H9 (cell line): ENCODE results near the gene MRTFA. TPM values are rescaled to one million over a fixed set of nuclear protein-coding genes. Genes with fewer than 3 reads are reported as not detected.

Experiments used
- DNase-seq: peaks from one replicate; pipeline ENCODE4 v3.0.0-alpha.2; 2017
- H2AFZ ChIP-seq: one replicate; pipeline ENCODE4 v1.6.1; 2013; ENCODE audit warnings: mild to moderate bottlenecking, low read length, control low read depth, moderate library complexity
- H2AK5ac ChIP-seq: 2 replicates; pipeline ENCODE4 v1.6.1; 2013; ENCODE audit warnings: low read length, control low read depth, mixed read lengths; ENCODE audit not compliant: insufficient read length
- H2BK120ac ChIP-seq: one replicate; pipeline ENCODE4 v1.6.1; 2013; ENCODE audit warnings: low read depth, mild to moderate bottlenecking, low read length, control low read depth, inconsistent platforms; ENCODE audit not compliant: poor library complexity, severe bottlenecking
- H2BK12ac ChIP-seq: 2 replicates; pipeline ENCODE4 v1.6.1; 2013; ENCODE audit warnings: low read length, control low read depth, mixed read lengths, low read depth; ENCODE audit not compliant: insufficient read length
- H2BK15ac ChIP-seq: 2 replicates; pipeline ENCODE4 v1.6.1; 2013; ENCODE audit warnings: low read depth, low read length, control low read depth
- H2BK20ac ChIP-seq: one replicate; pipeline ENCODE4 v1.6.1; 2013; ENCODE audit warnings: low read depth, mild to moderate bottlenecking, low read length, control low read depth, inconsistent platforms; ENCODE audit not compliant: poor library complexity, severe bottlenecking
- H2BK5ac ChIP-seq: 2 replicates; pipeline ENCODE4 v1.6.1; 2013; ENCODE audit warnings: low read length, control low read depth, mixed read lengths; ENCODE audit not compliant: insufficient read length
- H3K14ac ChIP-seq: 2 replicates; pipeline ENCODE4 v1.6.1; 2013; ENCODE audit warnings: low read length, control low read depth; ENCODE audit not compliant: insufficient read depth
- H3K18ac ChIP-seq: 2 replicates; pipeline ENCODE4 v1.6.1; 2013; ENCODE audit warnings: low read depth, mild to moderate bottlenecking, mixed read lengths, low read length, control low read depth; ENCODE audit not compliant: insufficient read length
- H3K23ac ChIP-seq: 2 replicates; pipeline ENCODE4 v1.6.1; 2013; ENCODE audit warnings: low read length, control low read depth, mixed read lengths, low read depth; ENCODE audit not compliant: insufficient read length
- H3K23me2 ChIP-seq: 2 replicates; pipeline ENCODE4 v1.6.1; 2013; ENCODE audit warnings: low read depth, mild to moderate bottlenecking, mixed read lengths, low read length, control low read depth; ENCODE audit not compliant: insufficient read length, poor library complexity, severe bottlenecking
- H3K27ac ChIP-seq: 2 replicates; pipeline ENCODE4 v1.5.1; 2013; ENCODE audit warnings: low read length, control low read depth, mixed read lengths, low read depth; ENCODE audit not compliant: insufficient read length
- H3K27me3 ChIP-seq: 2 replicates; pipeline ENCODE4 v1.6.1; 2013; ENCODE audit warnings: low read length, control low read depth, inconsistent platforms; ENCODE audit not compliant: insufficient read depth
- H3K4ac ChIP-seq: 2 replicates; pipeline ENCODE4 v1.6.1; 2013; ENCODE audit warnings: low read depth, mild to moderate bottlenecking, control low read depth, inconsistent platforms, low read length, moderate library complexity
- H3K4me1 ChIP-seq: 2 replicates; pipeline ENCODE4 v1.6.1; 2013; ENCODE audit warnings: low read length, control low read depth, inconsistent platforms; ENCODE audit not compliant: insufficient read depth
- H3K4me2 ChIP-seq: 2 replicates; pipeline ENCODE4 v1.6.1; 2013; ENCODE audit warnings: low read length, control low read depth, mixed read lengths; ENCODE audit not compliant: insufficient read length, insufficient read depth
- H3K56ac ChIP-seq: 2 replicates; pipeline ENCODE4 v1.6.1; 2013; ENCODE audit warnings: low read depth, mild to moderate bottlenecking, mixed read lengths, low read length, control low read depth; ENCODE audit not compliant: insufficient read length
- H3K79me1 ChIP-seq: 2 replicates; pipeline ENCODE4 v1.6.1; 2013; ENCODE audit warnings: low read depth, mild to moderate bottlenecking, moderate library complexity, low read length, control low read depth, inconsistent platforms; ENCODE audit not compliant: insufficient read depth, poor library complexity, severe bottlenecking
- H3K79me2 ChIP-seq: 2 replicates; pipeline ENCODE4 v1.6.1; 2013; ENCODE audit warnings: low read length, control low read depth, inconsistent platforms; ENCODE audit not compliant: insufficient read depth
- H3K9ac ChIP-seq: 2 replicates; pipeline ENCODE4 v1.6.1; 2013; ENCODE audit warnings: low read length, control low read depth, mixed read lengths; ENCODE audit not compliant: insufficient read length; ENCODE audit errors: extremely low read depth
- H3K9me3 ChIP-seq: one replicate; pipeline ENCODE4 v1.6.1; 2013; ENCODE audit warnings: low read depth, low read length, inconsistent platforms; ENCODE audit not compliant: control insufficient read depth
- H3T11ph ChIP-seq: one replicate; pipeline ENCODE4 v1.6.1; 2013; ENCODE audit warnings: mild to moderate bottlenecking, low read length, control low read depth, inconsistent platforms
- H4K20me1 ChIP-seq: one replicate; pipeline ENCODE4 v1.6.1; 2013; ENCODE audit not compliant: control insufficient read depth, insufficient read length, insufficient read depth
- H4K5ac ChIP-seq: 2 replicates; pipeline ENCODE4 v1.6.1; 2013; ENCODE audit warnings: low read depth, mild to moderate bottlenecking, mixed read lengths, low read length, control low read depth; ENCODE audit not compliant: insufficient read length
- H4K8ac ChIP-seq: replicated peaks from 2 replicates; pipeline ENCODE4 v1.6.1; 2013; ENCODE audit warnings: low read length, control low read depth, mixed read lengths, low read depth; ENCODE audit not compliant: insufficient read length
- H4K91ac ChIP-seq: 2 replicates; pipeline ENCODE4 v1.6.1; 2013; ENCODE audit warnings: low read depth, mild to moderate bottlenecking, moderate library complexity, mixed read lengths, low read length, control low read depth; ENCODE audit not compliant: insufficient read length
- H3K27ac Mint-ChIP-seq, 3 experiments: 2 replicates in 2 of 3; 3 replicates in 1 of 3; pipeline ENCODE4 v1.8.0; 2020 to 2021; ENCODE audit warnings: mixed read lengths in 3 of 3, mild to moderate bottlenecking in 1 of 3, moderate library complexity in 1 of 3
- H3K27me3 Mint-ChIP-seq: 2 replicates; pipeline ENCODE4 v1.8.0; 2021; ENCODE audit warnings: low read depth, mild to moderate bottlenecking, moderate library complexity, mixed read lengths
- H3K36me3 Mint-ChIP-seq, 3 experiments: 2 replicates in 2 of 3; 3 replicates in 1 of 3; pipeline ENCODE4 v1.8.0; 2020 to 2021; ENCODE audit warnings: low read depth in 3 of 3, mixed read lengths in 3 of 3; ENCODE audit not compliant: insufficient read depth in 1 of 3
- H3K4me1 Mint-ChIP-seq, 2 experiments: 2 replicates each; pipeline ENCODE4 v1.8.0; 2020; ENCODE audit warnings: mixed read lengths in 2 of 2
- H3K4me3 Mint-ChIP-seq, 2 experiments: 2 replicates in 1 of 2; 3 replicates in 1 of 2; pipeline ENCODE4 v1.8.0; 2020 to 2021; ENCODE audit warnings: mild to moderate bottlenecking in 2 of 2, mixed read lengths in 2 of 2, moderate library complexity in 1 of 2
- H3K9me3 Mint-ChIP-seq, 2 experiments: 2 replicates in 1 of 2; 3 replicates in 1 of 2; pipeline ENCODE4 v1.8.0; 2020; ENCODE audit warnings: mild to moderate bottlenecking in 2 of 2, mixed read lengths in 2 of 2, moderate library complexity in 1 of 2
- CTCF ChIP-seq: fragments of 200-600 bp; sonication (generic); conservative IDR thresholded peaks from 3 replicates; pipeline ENCODE4 v1.8.0; 2021; ENCODE audit warnings: antibody characterized with exemption, mild to moderate bottlenecking
- WGBS: extraction: QIAGEN DNeasy Blood & Tissue Kit; methylation state at CpG from one replicate; pipeline ENCODE4 v1.1.7; 2013; ENCODE audit warnings: missing lambda C conversion rate, low lambda C conversion rate, mixed read lengths; ENCODE audit not compliant: insufficient read length; ENCODE audit errors: extremely low coverage; 5-methylcytosine and 5-hydroxymethylcytosine counted together
- total RNA-seq: library from RNA; stranded (reverse); gene quantifications from 2 replicates; pipeline ENCODE4 v1.2.1, GENCODE V29; 2021

Gene MRTFA
- total RNA-seq, 1 experiment from 2014 or later = 38.1 TPM

DNA sequence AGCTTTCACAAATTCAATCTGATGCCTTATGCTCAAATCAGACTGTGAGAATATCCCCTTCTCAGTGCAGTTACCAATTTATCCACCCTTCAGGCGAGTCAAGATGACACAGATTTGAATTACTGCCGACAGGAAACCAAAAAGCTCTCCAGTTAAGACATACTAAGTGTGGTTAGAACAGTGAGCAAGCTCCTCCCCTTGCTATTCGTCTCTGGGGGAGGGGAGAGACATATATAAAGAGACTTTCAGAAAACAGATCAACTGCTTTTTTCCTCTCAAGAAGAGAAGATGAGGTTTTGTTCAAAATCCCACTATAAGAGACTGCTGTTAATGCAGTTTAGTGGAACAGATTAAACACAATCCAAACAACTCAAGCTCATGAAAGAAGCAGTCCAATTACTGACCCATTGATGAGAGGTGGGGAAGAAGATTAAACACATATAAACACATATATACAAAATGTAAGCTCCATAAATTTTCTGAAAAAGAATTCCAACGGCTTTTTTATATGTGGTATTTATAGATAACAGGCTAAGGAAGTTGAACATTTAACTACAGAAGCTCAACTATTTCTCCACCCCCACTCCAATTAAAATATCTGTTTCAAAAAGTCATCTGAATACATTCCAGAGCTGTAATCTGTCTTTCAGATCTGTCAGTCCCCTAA, 102.7 kb downstream of the MRTFA start:
- Histone ChIP-seq H3K9ac (no peak overlapping the region), H3K79me2 (no peaks in the 10 kb centered on the region), H3T11ph (no peak overlapping the region), H3K4ac (no peak overlapping the region), H2BK20ac (no peak overlapping the region), H3K4me2 (peak overlapping the region; percentile 44), H3K79me1 (no peaks in the 10 kb centered on the region), H2BK5ac (no peak overlapping the region), H3K23ac (no peak overlapping the region), H3K4me1 (peaks cover 3% of the 10 kb centered on the region; the same call in 1 of the 2 replicates), H2BK15ac (no peak overlapping the region), H4K91ac (no peak overlapping the region), H4K8ac (no peak overlapping the region), H3K27me3 (no peaks in the 10 kb centered on the region), H4K5ac (no peak overlapping the region), H3K9me3 (no peaks in the 10 kb centered on the region), H2BK12ac (no peak overlapping the region), H2AK5ac (no peak overlapping the region), H3K14ac (no peak overlapping the region), H2BK120ac (no peak overlapping the region), H4K20me1 (no peaks in the 10 kb centered on the region), H2AFZ (no peak overlapping the region), H3K18ac (no peak overlapping the region), H3K56ac (no peak overlapping the region), H3K27ac (no peak overlapping the region), H3K23me2 (no peaks in the 10 kb centered on the region)
- Mint-ChIP-seq H3K9me3 (peaks cover 12 to 14% of the 10 kb centered on the region in 2 experiments), H3K27ac (peak overlapping the region; percentile 89 to 97 (median 95)), H3K27me3 (no peaks in the 10 kb centered on the region), H3K4me1 (peaks cover 23 to 35% of the 10 kb centered on the region in 2 experiments), H3K36me3 (peaks cover 6 to 13% (median 8%) of the 10 kb centered on the region in 3 experiments), H3K4me3 (peak overlapping the region in 1 of 2 experiments; percentile 66; a peak in 1 of 5 replicates)
- no CpG with 5 or more reads among the region's 4 CpGs for WGBS
- DNase-seq = no peak
- TF ChIP-seq CTCF = no peak
